Measurements from ENCODE around the gene AGTR1. TPM values are rescaled to one million over a fixed set of nuclear protein-coding genes. Genes with fewer than 3 reads are reported as not detected.

Gene AGTR1
- total and polyA plus RNA-seq, 4 donors: 30.0 to 52.2 (median 41.9) TPM

DNA sequence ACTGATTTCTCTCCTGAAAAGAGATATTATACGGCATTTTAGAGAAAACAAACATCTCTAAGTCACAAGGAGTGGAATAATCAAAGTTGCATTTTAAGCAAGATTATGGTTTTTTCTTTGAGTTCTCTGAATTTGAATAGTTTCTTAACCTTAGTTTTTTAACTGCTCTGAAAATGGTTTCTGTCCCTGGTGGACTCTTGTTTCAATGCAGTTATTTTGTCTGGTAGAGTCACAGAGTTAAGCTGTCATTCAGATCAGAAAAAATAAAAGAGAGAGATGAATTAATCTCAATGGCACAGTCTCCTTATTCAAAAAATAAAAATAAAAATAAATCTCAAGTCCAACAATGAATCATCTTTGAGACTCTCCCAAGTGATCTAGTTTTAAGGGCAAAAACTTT, 19.0 kb downstream of the AGTR1 start:
- 78% methylated on average over 1 of the region's 1 CpG for WGBS
- peak overlapping the region in 1 of 2 donors; percentile 26 for H3K27ac ChIP-seq (ENCODE audit: low read depth in 1 of 2, low read length in 2 of 2)
- no peaks in the 10 kb centered on the region for H3K27me3 ChIP-seq (ENCODE audit: control insufficient read depth in 4 of 4, insufficient read depth in 4 of 4, low read length in 3 of 4)
- no peak overlapping the region for H3K9ac ChIP-seq (ENCODE audit: low read depth in 1 of 2, low read length in 2 of 2)
- no peak overlapping the region for H3K4me3 ChIP-seq (ENCODE audit: low read depth in 1 of 3, low read length in 3 of 3)
- peaks cover 8 to 67% (median 46%) of the 10 kb centered on the region in 4 donors for H3K4me1 ChIP-seq (ENCODE audit: control insufficient read depth in 4 of 4, insufficient read depth in 4 of 4, low read length in 3 of 4)
- TF ChIP-seq EGR1 (IDR thresholded peaks at IDR 0.05; ENCODE audit: low read depth in 2 of 2) (no peak), RXRA (IDR thresholded peaks at IDR 0.05) (no peak), FOXA2 (IDR thresholded peaks at IDR 0.05) (no peak), HNF4G (IDR thresholded peaks at IDR 0.05) (no peak), FOXA1 (IDR thresholded peaks at IDR 0.05) (no peak), JUND (IDR thresholded peaks at IDR 0.05) (no peak), TAF1 (conservative IDR thresholded peaks at IDR 0.05) (no peak), GABPA (IDR thresholded peaks at IDR 0.05 in 1 of 2, conservative IDR thresholded peaks at IDR 0.05 in 1 of 2) (no peak), HNF4A (conservative IDR thresholded peaks at IDR 0.05) (no peak), YY1 (IDR thresholded peaks at IDR 0.05) (no peak), CTCF (IDR thresholded peaks at IDR 0.05; ENCODE audit: low read depth, low read length, missing input control) (no peak)
- TF ChIP-seq, protein P1, sequence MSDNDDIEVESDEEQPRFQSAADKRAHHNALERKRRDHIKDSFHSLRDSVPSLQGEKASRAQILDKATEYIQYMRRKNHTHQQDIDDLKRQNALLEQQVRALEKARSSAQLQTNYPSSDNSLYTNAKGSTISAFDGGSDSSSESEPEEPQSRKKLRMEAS (IDR thresholded peaks at IDR 0.05): no peak
- TF ChIP-seq, protein P2, sequence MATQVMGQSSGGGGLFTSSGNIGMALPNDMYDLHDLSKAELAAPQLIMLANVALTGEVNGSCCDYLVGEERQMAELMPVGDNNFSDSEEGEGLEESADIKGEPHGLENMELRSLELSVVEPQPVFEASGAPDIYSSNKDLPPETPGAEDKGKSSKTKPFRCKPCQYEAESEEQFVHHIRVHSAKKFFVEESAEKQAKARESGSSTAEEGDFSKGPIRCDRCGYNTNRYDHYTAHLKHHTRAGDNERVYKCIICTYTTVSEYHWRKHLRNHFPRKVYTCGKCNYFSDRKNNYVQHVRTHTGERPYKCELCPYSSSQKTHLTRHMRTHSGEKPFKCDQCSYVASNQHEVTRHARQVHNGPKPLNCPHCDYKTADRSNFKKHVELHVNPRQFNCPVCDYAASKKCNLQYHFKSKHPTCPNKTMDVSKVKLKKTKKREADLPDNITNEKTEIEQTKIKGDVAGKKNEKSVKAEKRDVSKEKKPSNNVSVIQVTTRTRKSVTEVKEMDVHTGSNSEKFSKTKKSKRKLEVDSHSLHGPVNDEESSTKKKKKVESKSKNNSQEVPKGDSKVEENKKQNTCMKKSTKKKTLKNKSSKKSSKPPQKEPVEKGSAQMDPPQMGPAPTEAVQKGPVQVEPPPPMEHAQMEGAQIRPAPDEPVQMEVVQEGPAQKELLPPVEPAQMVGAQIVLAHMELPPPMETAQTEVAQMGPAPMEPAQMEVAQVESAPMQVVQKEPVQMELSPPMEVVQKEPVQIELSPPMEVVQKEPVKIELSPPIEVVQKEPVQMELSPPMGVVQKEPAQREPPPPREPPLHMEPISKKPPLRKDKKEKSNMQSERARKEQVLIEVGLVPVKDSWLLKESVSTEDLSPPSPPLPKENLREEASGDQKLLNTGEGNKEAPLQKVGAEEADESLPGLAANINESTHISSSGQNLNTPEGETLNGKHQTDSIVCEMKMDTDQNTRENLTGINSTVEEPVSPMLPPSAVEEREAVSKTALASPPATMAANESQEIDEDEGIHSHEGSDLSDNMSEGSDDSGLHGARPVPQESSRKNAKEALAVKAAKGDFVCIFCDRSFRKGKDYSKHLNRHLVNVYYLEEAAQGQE (IDR thresholded peaks at IDR 0.05): no peak
- TF ChIP-seq, protein P3, sequence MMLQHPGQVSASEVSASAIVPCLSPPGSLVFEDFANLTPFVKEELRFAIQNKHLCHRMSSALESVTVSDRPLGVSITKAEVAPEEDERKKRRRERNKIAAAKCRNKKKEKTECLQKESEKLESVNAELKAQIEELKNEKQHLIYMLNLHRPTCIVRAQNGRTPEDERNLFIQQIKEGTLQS (IDR thresholded peaks at IDR 0.05): no peak
- TF ChIP-seq, protein P4, sequence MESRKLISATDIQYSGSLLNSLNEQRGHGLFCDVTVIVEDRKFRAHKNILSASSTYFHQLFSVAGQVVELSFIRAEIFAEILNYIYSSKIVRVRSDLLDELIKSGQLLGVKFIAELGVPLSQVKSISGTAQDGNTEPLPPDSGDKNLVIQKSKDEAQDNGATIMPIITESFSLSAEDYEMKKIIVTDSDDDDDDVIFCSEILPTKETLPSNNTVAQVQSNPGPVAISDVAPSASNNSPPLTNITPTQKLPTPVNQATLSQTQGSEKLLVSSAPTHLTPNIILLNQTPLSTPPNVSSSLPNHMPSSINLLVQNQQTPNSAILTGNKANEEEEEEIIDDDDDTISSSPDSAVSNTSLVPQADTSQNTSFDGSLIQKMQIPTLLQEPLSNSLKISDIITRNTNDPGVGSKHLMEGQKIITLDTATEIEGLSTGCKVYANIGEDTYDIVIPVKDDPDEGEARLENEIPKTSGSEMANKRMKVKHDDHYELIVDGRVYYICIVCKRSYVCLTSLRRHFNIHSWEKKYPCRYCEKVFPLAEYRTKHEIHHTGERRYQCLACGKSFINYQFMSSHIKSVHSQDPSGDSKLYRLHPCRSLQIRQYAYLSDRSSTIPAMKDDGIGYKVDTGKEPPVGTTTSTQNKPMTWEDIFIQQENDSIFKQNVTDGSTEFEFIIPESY (IDR thresholded peaks at IDR 0.05): no peak
- DNase-seq (ENCODE audit: low spot score): no peak
- no peaks in the 10 kb centered on the region for H3K9me3 ChIP-seq (ENCODE audit: control insufficient read depth in 4 of 4, low read length in 3 of 4)
- no peaks in the 10 kb centered on the region for H3K36me3 ChIP-seq (ENCODE audit: control insufficient read depth in 4 of 4, insufficient read depth in 3 of 4, low read depth in 1 of 4, low read length in 3 of 4)
